ENCODE data around the gene MARCHF3. TPM values are rescaled to one million over a fixed set of nuclear protein-coding genes. Genes with fewer than 3 reads are reported as not detected.

The MARCHF3 gene
- total RNA-seq, 1 experiment from 2014 or later, result 16.1 TPM

DNA sequence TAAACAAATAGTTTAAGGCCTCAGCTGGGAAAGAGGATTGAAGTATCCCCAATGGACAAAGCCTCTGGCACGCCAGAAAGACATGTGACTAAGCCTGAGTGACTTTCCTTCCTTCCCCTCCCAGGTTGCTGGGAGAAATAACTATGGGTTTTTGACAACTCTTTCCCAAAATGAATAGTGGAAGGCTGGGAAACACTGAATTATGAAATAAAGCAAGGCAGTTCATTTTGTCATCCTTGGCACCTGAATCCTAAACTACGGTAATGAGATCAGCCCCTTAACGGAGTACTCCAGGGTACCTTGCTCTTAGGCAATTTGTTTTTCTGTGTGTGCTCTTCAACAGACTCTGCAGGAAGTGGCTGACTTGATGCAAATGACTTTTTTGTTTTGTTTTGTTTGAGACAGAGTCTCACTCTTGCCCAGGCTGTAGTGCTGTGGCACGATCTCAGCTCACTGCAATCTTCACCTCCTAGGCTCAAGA lies 178.2 kb downstream of the MARCHF3 start (continued):
- TF ChIP-seq ARID4B (CRISPR knock-in tag; IDR thresholded peaks at IDR 0.05; ENCODE audit: borderline replicate concordance), result no peak
- TF ChIP-seq ZNF281 (CRISPR knock-in tag; IDR thresholded peaks at IDR 0.05), result no peak

GRCh38 chr5:126851501-126852011 lies 178.8 kb downstream of the MARCHF3 start:
- H3K36me3 Mint-ChIP-seq, result peaks cover 22% of the 10 kb centered on the region
- H3K4me3 Mint-ChIP-seq, result no peak overlapping the region
- H3K27me3 Mint-ChIP-seq (ENCODE audit: low read depth), result no peaks in the 10 kb centered on the region
- DNase-seq (ENCODE audit: low spot score) (no peak), ATAC-seq (no peak)
- H3K9me3 Mint-ChIP-seq, result peaks cover 15% of the 10 kb centered on the region
- CTCF ChIA-PET, result no interaction called here
- TF ChIP-seq NFYB (CRISPR knock-in tag; conservative IDR thresholded peaks at IDR 0.05; ENCODE audit: low read depth) (no peak), E2F5 (CRISPR knock-in tag; IDR thresholded peaks at IDR 0.05) (no peak), FOXP1 (CRISPR knock-in tag; IDR thresholded peaks at IDR 0.05; ENCODE audit: borderline replicate concordance) (no peak), ETV6 (CRISPR knock-in tag; IDR thresholded peaks at IDR 0.05) (no peak), NR2C2 (CRISPR knock-in tag; IDR thresholded peaks at IDR 0.05) (no peak), E2F1 (CRISPR knock-in tag; IDR thresholded peaks at IDR 0.05) (no peak), ELF4 (CRISPR knock-in tag; IDR thresholded peaks at IDR 0.05; ENCODE audit: low read depth) (no peak), RORB (CRISPR knock-in tag; IDR thresholded peaks at IDR 0.05) (no peak), NR1H2 (CRISPR knock-in tag; IDR thresholded peaks at IDR 0.05) (no peak), SMAD4 (CRISPR knock-in tag; IDR thresholded peaks at IDR 0.05) (no peak), RELA (CRISPR knock-in tag; IDR thresholded peaks at IDR 0.05; ENCODE audit: borderline replicate concordance) (no peak), TCF7 (CRISPR knock-in tag; IDR thresholded peaks at IDR 0.05; ENCODE audit: low read depth) (no peak), ZNF232 (CRISPR knock-in tag; IDR thresholded peaks at IDR 0.05) (no peak), E2F4 (CRISPR knock-in tag; IDR thresholded peaks at IDR 0.05; ENCODE audit: borderline replicate concordance, low read depth) (no peak), ZNF219 (CRISPR knock-in tag; IDR thresholded peaks at IDR 0.05; ENCODE audit: borderline replicate concordance) (no peak), JUN (CRISPR knock-in tag; IDR thresholded peaks at IDR 0.05) (no peak), TEAD4 (CRISPR knock-in tag; IDR thresholded peaks at IDR 0.05) (no peak)
- TF ChIP-seq, protein P1, sequence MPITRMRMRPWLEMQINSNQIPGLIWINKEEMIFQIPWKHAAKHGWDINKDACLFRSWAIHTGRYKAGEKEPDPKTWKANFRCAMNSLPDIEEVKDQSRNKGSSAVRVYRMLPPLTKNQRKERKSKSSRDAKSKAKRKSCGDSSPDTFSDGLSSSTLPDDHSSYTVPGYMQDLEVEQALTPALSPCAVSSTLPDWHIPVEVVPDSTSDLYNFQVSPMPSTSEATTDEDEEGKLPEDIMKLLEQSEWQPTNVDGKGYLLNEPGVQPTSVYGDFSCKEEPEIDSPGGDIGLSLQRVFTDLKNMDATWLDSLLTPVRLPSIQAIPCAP (CRISPR knock-in tag; IDR thresholded peaks at IDR 0.05), result no peak
- TF ChIP-seq, protein P2, sequence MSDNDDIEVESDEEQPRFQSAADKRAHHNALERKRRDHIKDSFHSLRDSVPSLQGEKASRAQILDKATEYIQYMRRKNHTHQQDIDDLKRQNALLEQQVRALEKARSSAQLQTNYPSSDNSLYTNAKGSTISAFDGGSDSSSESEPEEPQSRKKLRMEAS (CRISPR knock-in tag; IDR thresholded peaks at IDR 0.05), result no peak
- TF ChIP-seq, protein P3, sequence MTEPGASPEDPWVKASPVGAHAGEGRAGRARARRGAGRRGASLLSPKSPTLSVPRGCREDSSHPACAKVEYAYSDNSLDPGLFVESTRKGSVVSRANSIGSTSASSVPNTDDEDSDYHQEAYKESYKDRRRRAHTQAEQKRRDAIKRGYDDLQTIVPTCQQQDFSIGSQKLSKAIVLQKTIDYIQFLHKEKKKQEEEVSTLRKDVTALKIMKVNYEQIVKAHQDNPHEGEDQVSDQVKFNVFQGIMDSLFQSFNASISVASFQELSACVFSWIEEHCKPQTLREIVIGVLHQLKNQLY (CRISPR knock-in tag; IDR thresholded peaks at IDR 0.05), result no peak
- POLR2A ChIA-PET, result no interaction called here
- H3K4me1 Mint-ChIP-seq, result peaks cover 64% of the 10 kb centered on the region
- peak overlapping the region; percentile 67 for H3K27ac Mint-ChIP-seq

Data from WTC11 (cell line).